Measurements from ENCODE around the gene FES. TPM values are rescaled to one million over a fixed set of nuclear protein-coding genes. Genes with fewer than 3 reads are reported as not detected.
A peak's percentile ranks its signal among the peaks of the same experiment; 100 is the strongest.

Gene FES
- total RNA-seq, 8 experiments from 2014 or later = 0.42 to 5.5 (median 1.3) TPM

GRCh38 chr15:90934949-90935751 lies 50.8 kb downstream of the FES start, which contains the start of gene UNC45A:
Gene UNC45A, plus strand, starts transcription at chr15:90935285. Its CDS starts 40 bp downstream, at chr15:90935325.
- peak within 1 kb of the TSS; percentile 49 to 83 (median 74) for H3K4me3 ChIP-seq
- WGBS, 10 experiments = 0% methylated on average over 1 to 6 of the region's 65 CpGs; no CpG with 5 or more reads in 7 of the 10 experiments
- H3K4me1 ChIP-seq (replicated peaks in 1 of 2) = peaks cover 8 to 18% of the 10 kb centered on the region in 2 donors
- peak; percentile 64 to 86 (median 82) for ATAC-seq (replicated peaks in 6 of 8)
- peak within 1 kb of the TSS; percentile 67 for H3K27ac ChIP-seq
- in situ Hi-C loops (cut with MboI; ENCODE audit: low pct_unique_long_range_greater_than_20kb in 2 of 9, low sequenced_read_pairs in 9 of 9, unreplicated experiment in 9 of 9) = no loop called here

- Histone ChIP-seq H3K4me3 (no peak overlapping the region), H3K27ac (no peak overlapping the region), H3K4me1 (replicated peaks in 1 of 2) (peaks cover 8 to 15% of the 10 kb centered on the region in 2 donors)
- no peak for ATAC-seq (replicated peaks in 6 of 8)
- WGBS, 10 experiments = 0 to 86% (median 67%) methylated on average over 1 of the region's 1 CpG; no CpG with 5 or more reads in 3 of the 10 experiments
- in situ Hi-C loops (cut with MboI; ENCODE audit: low pct_unique_long_range_greater_than_20kb in 2 of 9, low sequenced_read_pairs in 9 of 9, unreplicated experiment in 9 of 9) = no loop called here
Observed at GRCh38 chr15:90936823-90937222, 52.5 kb downstream of the FES start.

GRCh38 chr15:90938261-90938660 lies 54.0 kb downstream of the FES start:
- Histone ChIP-seq H3K27ac (no peak overlapping the region), H3K4me1 (replicated peaks in 1 of 2) (peaks cover 8 to 14% of the 10 kb centered on the region in 2 donors), H3K4me3 (no peak overlapping the region)
- ATAC-seq (replicated peaks in 6 of 8) = no peak
- in situ Hi-C loops (cut with MboI; ENCODE audit: low pct_unique_long_range_greater_than_20kb in 2 of 9, low sequenced_read_pairs in 9 of 9, unreplicated experiment in 9 of 9) = no loop called here
- 92 to 100% (median 96%) methylated on average over 2 to 4 of the region's 5 CpGs; no CpG with 5 or more reads in 1 of the 10 experiments for WGBS, 10 experiments

DNA sequence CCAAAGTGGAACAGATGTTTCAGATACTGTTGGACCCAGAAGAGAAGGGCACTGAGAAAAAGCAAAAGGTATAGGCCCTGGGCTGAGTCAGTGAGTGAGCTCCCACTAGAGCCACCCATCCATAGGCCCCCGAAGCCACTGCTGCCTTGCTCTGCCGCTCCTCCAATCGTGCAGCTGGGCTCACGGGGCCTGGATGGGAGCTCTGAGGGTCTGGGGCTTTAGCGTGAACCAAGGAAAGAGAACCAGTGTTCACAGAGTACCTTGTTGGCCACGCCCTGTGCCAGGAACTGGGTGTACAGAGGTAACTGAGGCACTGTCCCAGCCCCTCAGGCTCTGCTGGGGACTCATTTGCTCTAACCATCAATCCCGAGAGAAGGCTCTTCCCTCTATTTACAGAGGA lies 55.5 kb downstream of the FES start:
- Histone ChIP-seq H3K27ac (no peak overlapping the region), H3K4me3 (no peak overlapping the region), H3K4me1 (replicated peaks in 1 of 2) (peaks cover 5 to 10% of the 10 kb centered on the region in 2 donors)
- no peak for ATAC-seq (replicated peaks in 6 of 8)
- in situ Hi-C loops (cut with MboI; ENCODE audit: low pct_unique_long_range_greater_than_20kb in 2 of 9, low sequenced_read_pairs in 9 of 9, unreplicated experiment in 9 of 9) = no loop called here
- 80 to 100% (median 94%) methylated on average over 1 to 4 of the region's 7 CpGs; no CpG with 5 or more reads in 4 of the 10 experiments for WGBS, 10 experiments

DNA sequence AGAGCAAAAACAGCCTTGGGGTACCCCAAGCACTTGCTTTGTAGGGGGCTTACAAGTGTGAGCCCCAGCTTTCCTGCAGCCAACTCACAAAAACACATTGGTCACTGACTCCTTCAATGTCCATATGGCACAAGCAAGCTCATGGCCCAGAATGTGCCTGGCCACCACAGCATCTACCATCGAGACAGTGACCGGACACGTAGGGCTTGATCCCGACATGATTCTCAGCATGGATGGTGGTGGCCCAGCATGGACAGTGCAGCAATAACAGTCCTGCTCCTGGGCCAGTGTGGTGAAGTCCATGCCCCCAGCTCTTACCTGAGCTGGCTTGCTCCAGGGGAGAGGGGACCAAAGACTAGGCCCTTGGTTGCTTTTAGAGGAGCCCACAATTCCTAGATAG lies 56.7 kb downstream of the FES start:
- in situ Hi-C loops (cut with MboI; ENCODE audit: low pct_unique_long_range_greater_than_20kb in 2 of 9, low sequenced_read_pairs in 9 of 9, unreplicated experiment in 9 of 9) = no loop called here
- H3K4me3 ChIP-seq = no peak overlapping the region
- peaks cover 3 to 7% of the 10 kb centered on the region in 2 donors for H3K4me1 ChIP-seq (replicated peaks in 1 of 2)
- 93 to 100% (median 95%) methylated on average over 1 to 4 of the region's 4 CpGs; no CpG with 5 or more reads in 4 of the 10 experiments for WGBS, 10 experiments
- no peak overlapping the region for H3K27ac ChIP-seq
- ATAC-seq (replicated peaks in 6 of 8) = no peak

DNA sequence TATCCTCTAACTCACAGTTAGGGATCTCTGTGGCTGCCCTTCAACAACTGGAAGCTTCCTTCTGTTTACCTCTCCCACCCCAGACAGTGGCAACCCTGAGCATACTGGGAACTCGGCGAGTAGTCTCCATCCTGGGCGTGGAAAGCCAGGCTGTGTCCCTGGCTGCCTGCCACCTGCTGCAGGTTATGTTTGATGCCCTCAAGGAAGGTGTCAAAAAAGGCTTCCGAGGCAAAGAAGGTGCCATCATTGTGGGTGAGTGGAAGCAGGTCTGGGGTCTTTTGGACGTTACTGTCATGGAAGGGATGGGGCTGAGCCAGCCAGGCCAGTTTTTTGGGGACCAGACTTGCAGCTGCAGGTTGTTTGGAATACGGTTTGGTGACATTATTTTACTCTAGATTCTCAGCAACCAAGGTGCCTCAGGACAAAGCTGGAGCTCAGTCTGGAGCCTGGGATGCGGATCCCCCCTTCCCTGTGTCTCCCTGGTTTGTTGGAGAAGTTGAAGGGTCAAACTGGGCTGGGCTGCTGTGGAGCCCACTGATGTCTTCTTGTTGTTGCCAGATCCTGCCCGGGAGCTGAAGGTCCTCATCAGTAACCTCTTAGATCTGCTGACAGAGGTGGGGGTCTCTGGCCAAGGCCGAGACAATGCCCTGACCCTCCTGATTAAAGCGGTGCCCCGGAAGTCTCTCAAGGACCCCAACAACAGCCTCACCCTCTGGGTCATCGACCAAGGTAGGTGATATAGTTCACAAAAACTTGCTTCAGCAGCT lies 58.2 kb downstream of the FES start:
- Histone ChIP-seq H3K27ac (no peak overlapping the region), H3K4me3 (no peak overlapping the region), H3K4me1 (replicated peaks in 1 of 2) (no peaks in the 10 kb centered on the region)
- 75 to 100% (median 98%) methylated on average over 1 to 9 of the region's 12 CpGs; no CpG with 5 or more reads in 2 of the 10 experiments for WGBS, 10 experiments
- no peak for ATAC-seq (replicated peaks in 6 of 8)
- in situ Hi-C loops (cut with MboI; ENCODE audit: low pct_unique_long_range_greater_than_20kb in 2 of 9, low sequenced_read_pairs in 9 of 9, unreplicated experiment in 9 of 9) = no loop called here

- Histone ChIP-seq H3K27ac (no peak overlapping the region), H3K4me1 (replicated peaks in 1 of 2) (no peaks in the 10 kb centered on the region), H3K4me3 (no peak overlapping the region)
- 67 to 100% (median 98%) methylated on average over 1 to 5 of the region's 7 CpGs; no CpG with 5 or more reads in 2 of the 10 experiments for WGBS, 10 experiments
- ATAC-seq (replicated peaks in 6 of 8) = no peak
- in situ Hi-C loops (cut with MboI; ENCODE audit: low pct_unique_long_range_greater_than_20kb in 2 of 9, low sequenced_read_pairs in 9 of 9, unreplicated experiment in 9 of 9) = no loop called here
Observed at GRCh38 chr15:90945091-90945490, 60.8 kb downstream of the FES start.

Other genes with a start within 250 kb of the FES start
- 10 to 100 TPM in 2 of 8 experiments, 1 to 10 TPM in 6; 1.2 to 15.8 (median 4.2) TPM for gene BLM, start 167.2 kb upstream of the FES start, total RNA-seq
- 10 to 100 TPM in 4 of 8 experiments, 1 to 10 TPM in 4; 4.6 to 32.3 (median 14.7) TPM for gene FURIN, start 15.9 kb upstream of the FES start, total RNA-seq
- gene MAN2A2, start 18.8 kb downstream of the FES start, total RNA-seq = 10 to 100 TPM in 7 of 8 experiments, 1 to 10 TPM in 1; 7.7 to 37.7 (median 26.0) TPM
- gene HDDC3, start 48.0 kb downstream of the FES start, total RNA-seq = 10 to 100 TPM; 10.1 to 22.4 (median 13.6) TPM
- gene UNC45A, start 50.8 kb downstream of the FES start, total RNA-seq = 10 to 100 TPM; 25.8 to 65.6 (median 35.1) TPM
- 10 to 100 TPM in 2 of 8 experiments, 1 to 10 TPM in 6; 5.7 to 16.8 (median 6.7) TPM for gene RCCD1, start 70.4 kb downstream of the FES start, total RNA-seq
- 100 to 1,000 TPM in 2 of 8 experiments, 10 to 100 TPM in 5, 1 to 10 TPM in 1; 1.7 to 118 (median 15.6) TPM for gene PRC1, start 110.0 kb downstream of the FES start, total RNA-seq
- gene VPS33B, start 138.1 kb downstream of the FES start, total RNA-seq = 10 to 100 TPM; 12.1 to 23.9 (median 17.5) TPM
- 100 to 1,000 TPM in 1 of 8 experiments, 10 to 100 TPM in 1, 1 to 10 TPM in 5, under 1 TPM in 1; 0.63 to 117 (median 6.6) TPM for gene SV2B, start 215.8 kb downstream of the FES start, total RNA-seq